OCI-LY7 (cell line): ENCODE data around the gene CD300C. TPM values are rescaled to one million over a fixed set of nuclear protein-coding genes. Genes with fewer than 3 reads are reported as not detected.
"Not testable (repeated sequence)": the region's sequence is repeated elsewhere in the genome, so short reads cannot be mapped to it uniquely, and the experiment has no call there.

Experiments used
- BruUV-seq: library from RNA; stranded (reverse); fragments of 400-500 nt; replicated peaks from 2 replicates; lab custom pipeline; 2021; lab: Mats Ljungman, UMichigan
- CTCF ChIA-PET: fragments of 300-600 bp; sonication (Branson Sonifier 250); formaldehyde crosslinking; loops from one replicate; lab custom pipeline; 2022; ENCODE audit warnings: antibody characterized with exemption; ENCODE audit not compliant: unreplicated experiment; lab: Charles Lee
- POLR2A ChIA-PET: fragments of 300-600 bp; sonication (Branson Sonifier 250); formaldehyde crosslinking; loops from one replicate; lab custom pipeline; 2022; ENCODE audit warnings: antibody characterized with exemption; lab: Charles Lee
- DNase-seq: peaks from one replicate; pipeline ENCODE4 v3.0.0-alpha.2; 2015; ENCODE audit warnings: low spot score
- H2AFZ ChIP-seq: fragments of 200-600 bp; sonication (generic), shearing (Covaris generic); 2 replicates; pipeline ENCODE4 v1.6.1; 2014; ENCODE audit warnings: mild to moderate bottlenecking, antibody characterized with exemption, low read length, moderate library complexity
- H3K27ac ChIP-seq: fragments of 200-600 bp; sonication (generic); 2 replicates; pipeline ENCODE4 v1.5.1; 2014; ENCODE audit warnings: mixed run types, low read depth, mild to moderate bottlenecking, moderate library complexity, low read length, inconsistent platforms; ENCODE audit not compliant: poor library complexity, severe bottlenecking
- H3K36me3 ChIP-seq: fragments of 200-600 bp; sonication (generic); 2 replicates; pipeline ENCODE4 v1.6.1; 2014; ENCODE audit warnings: mild to moderate bottlenecking, antibody characterized with exemption, low read length, moderate library complexity, mixed read lengths; ENCODE audit not compliant: insufficient read depth
- H3K4me1 ChIP-seq: fragments of 200-600 bp; sonication (generic); 2 replicates; pipeline ENCODE4 v1.5.1; 2014; ENCODE audit warnings: mild to moderate bottlenecking, low read length; ENCODE audit not compliant: insufficient read depth, poor library complexity, severe bottlenecking
- H3K4me2 ChIP-seq: fragments of 200-600 bp; sonication (generic); 2 replicates; pipeline ENCODE4 v1.6.1; 2014; ENCODE audit warnings: mild to moderate bottlenecking, low read length
- H3K4me3 ChIP-seq: fragments of 200-600 bp; sonication (generic); 2 replicates; pipeline ENCODE4 v1.5.1; 2014; ENCODE audit warnings: mild to moderate bottlenecking, low read depth, low read length; ENCODE audit not compliant: poor library complexity, severe bottlenecking
- H3K79me2 ChIP-seq: fragments of 200-600 bp; sonication (generic); 2 replicates; pipeline ENCODE4 v1.6.1; 2016; ENCODE audit warnings: low read depth, mild to moderate bottlenecking, low read length, moderate library complexity, mixed read lengths; ENCODE audit not compliant: insufficient read depth
- H3K9me2 ChIP-seq: fragments of 200-600 bp; sonication (generic); 2 replicates; pipeline ENCODE4 v1.6.1; 2016; ENCODE audit warnings: mild to moderate bottlenecking, low read length, mixed read lengths; ENCODE audit not compliant: insufficient read depth
- H3K9me3 ChIP-seq: fragments of 200-600 bp; sonication (generic); 2 replicates; pipeline ENCODE4 v1.6.1; 2014; ENCODE audit warnings: mild to moderate bottlenecking, mixed run types, low read length, mixed read lengths
- H4K20me1 ChIP-seq: fragments of 200-600 bp; sonication (generic); 2 replicates; pipeline ENCODE4 v1.6.1; 2014; ENCODE audit warnings: mild to moderate bottlenecking, antibody characterized with exemption, low read length, moderate library complexity, mixed read lengths; ENCODE audit not compliant: insufficient read depth
- CTCF ChIP-seq: fragments of 200-600 bp; sonication (generic); conservative IDR thresholded peaks from 2 replicates; pipeline ENCODE4 v1.5.1; 2014; ENCODE audit warnings: mild to moderate bottlenecking, antibody characterized with exemption, low read length, moderate library complexity, mixed read lengths
- EZH2phosphoT487 ChIP-seq: fragments of 200-600 bp; sonication (generic); IDR thresholded peaks from 2 replicates; pipeline ENCODE4 v1.6.1; 2018; ENCODE audit warnings: low read depth, borderline replicate concordance, mild to moderate bottlenecking, mixed run types, antibody characterized with exemption, low read length, moderate library complexity, mixed read lengths
- intact Hi-C: fragments of 100-400 bp; cut with micrococcal nuclease; formaldehyde crosslinking; loops from one replicate; pipeline ENCODE4 v1.10.0; 2022; ENCODE audit not compliant: unreplicated experiment
- total RNA-seq, 2 experiments: library from RNA; depleted of rRNA in 1 of 2; stranded (reverse); fragments of >200 nt in 1 of 2; shearing (Covaris generic) in 1 of 2; gene quantifications; 2 replicates each; pipeline ENCODE4 v1.2.3, GENCODE V29; 2014 to 2022

Gene CD300C
- total RNA-seq, 2 experiments from 2014 or later = not detected

- ChIA-PET CTCF (no interaction called here), POLR2A (interaction anchor here (1.4 kb wide), 1 partner anchor 12 kb away, joined by 3 read pairs; no protein-coding TSS in a partner anchor)
- no peak for TF ChIP-seq EZH2phosphoT487
- no peak overlapping the region for H3K4me2 ChIP-seq
- H3K9me2 ChIP-seq = no peaks in the 10 kb centered on the region
- no peaks in the 10 kb centered on the region for H3K36me3 ChIP-seq
- no TSS peak for BruUV-seq
- no peak overlapping the region for H3K4me3 ChIP-seq
- H2AFZ ChIP-seq = no peak overlapping the region
- intact Hi-C loops = no loop called here
- no peaks in the 10 kb centered on the region for H3K4me1 ChIP-seq
- no peaks in the 10 kb centered on the region for H3K79me2 ChIP-seq
- no peak overlapping the region for H3K27ac ChIP-seq
- DNase-seq = no peak
- no peaks in the 10 kb centered on the region for H3K9me3 ChIP-seq
- H4K20me1 ChIP-seq = no peaks in the 10 kb centered on the region
Measured at GRCh38 chr17:74508156-74508555, 37.8 kb downstream of the CD300C start.

GRCh38 chr17:74503949-74504348, 42.0 kb downstream of the CD300C start:
- BruUV-seq, POLR2A ChIA-PET, H3K27ac ChIP-seq, H3K4me2 ChIP-seq, H3K4me1 ChIP-seq, H3K9me2 ChIP-seq, intact Hi-C loops, CTCF ChIA-PET, H3K79me2 ChIP-seq, H3K36me3 ChIP-seq, H3K9me3 ChIP-seq, H2AFZ ChIP-seq, H3K4me3 ChIP-seq, DNase-seq, H4K20me1 ChIP-seq: not testable (repeated sequence)

DNA sequence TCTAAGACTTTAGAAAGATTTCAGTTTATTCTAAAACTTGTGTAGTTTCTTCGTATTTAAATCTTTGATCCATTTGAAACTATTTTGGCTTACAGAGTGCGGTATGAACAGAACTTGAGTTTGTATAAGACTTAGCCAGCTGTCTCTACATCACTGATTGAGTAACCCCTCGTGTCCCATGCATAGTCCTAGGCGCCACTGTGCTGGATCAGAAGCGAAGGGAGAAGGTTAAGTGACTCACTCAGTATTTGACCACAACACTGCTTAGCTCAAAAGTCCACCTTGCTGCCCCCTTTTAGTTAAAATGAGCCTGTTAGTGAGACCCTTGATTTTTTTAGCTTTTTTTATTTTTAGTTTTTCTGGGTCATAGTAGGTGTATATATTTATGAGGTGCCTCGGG, 43.1 kb downstream of the CD300C start:
- Histone ChIP-seq H3K4me3 (no peak overlapping the region), H3K27ac (no peak overlapping the region), H3K79me2 (no peaks in the 10 kb centered on the region), H3K36me3 (no peaks in the 10 kb centered on the region), H3K4me2 (no peak overlapping the region), H3K4me1 (no peaks in the 10 kb centered on the region), H2AFZ (no peak overlapping the region), H4K20me1 (no peaks in the 10 kb centered on the region), H3K9me3 (no peaks in the 10 kb centered on the region), H3K9me2 (no peaks in the 10 kb centered on the region)
- no peak for DNase-seq
- intact Hi-C loops = no loop called here
- ChIA-PET CTCF (no interaction called here), POLR2A (interaction anchor here (0.7 to 0.8 kb wide), 2 partner anchors 30 to 1161 kb away, joined by 3 to 5 read pairs; no protein-coding TSS in a partner anchor)
- no TSS peak for BruUV-seq
- no peak for TF ChIP-seq CTCF
- TF ChIP-seq EZH2phosphoT487 = no peak

DNA sequence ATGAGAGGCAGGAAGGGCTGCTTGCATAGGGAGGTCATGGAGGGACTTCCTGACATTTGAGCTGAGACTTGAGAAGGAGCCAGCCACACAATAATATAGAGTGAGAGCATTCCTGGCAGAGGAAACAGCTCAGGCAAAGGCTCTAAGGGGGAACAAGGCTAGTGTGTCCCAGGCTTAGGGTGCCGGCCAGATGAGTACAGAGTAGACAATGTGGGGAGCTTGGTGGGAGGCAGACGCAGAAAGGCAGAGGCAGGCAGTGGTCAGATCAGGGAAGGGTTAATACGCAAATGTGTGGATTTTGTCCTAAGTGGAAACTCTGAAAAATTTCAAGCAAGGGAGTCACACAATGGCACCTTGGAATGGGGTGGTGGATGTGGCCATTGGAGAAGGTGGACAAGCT, 45.9 kb downstream of the CD300C start:
- TF ChIP-seq EZH2phosphoT487 (no peak), CTCF (no peak)
- Histone ChIP-seq H3K27ac (no peak overlapping the region), H3K4me2 (no peak overlapping the region), H3K4me3 (no peak overlapping the region), H3K9me3 (no peaks in the 10 kb centered on the region), H4K20me1 (no peaks in the 10 kb centered on the region), H3K9me2 (no peaks in the 10 kb centered on the region), H3K4me1 (no peaks in the 10 kb centered on the region), H3K79me2 (no peaks in the 10 kb centered on the region), H3K36me3 (no peaks in the 10 kb centered on the region), H2AFZ (no peak overlapping the region)
- CTCF ChIA-PET = no interaction called here
- no TSS peak for BruUV-seq
- intact Hi-C loops = no loop called here
- POLR2A ChIA-PET = no interaction called here
- DNase-seq = no peak
